HG02973 (cell line): Measurements from ENCODE around the gene SMAD3.

Experiments used
- ATAC-seq: cut with Tn5 transposase; IDR thresholded peaks from one replicate; pipeline ENCODE4 v1.9.1; 2021; ENCODE audit warnings: moderate library complexity; ENCODE audit not compliant: unreplicated experiment

Gene SMAD3

GRCh38 chr15:67035886-67036285, 29.5 kb upstream of the SMAD3 start:
- no peak for ATAC-seq

- ATAC-seq: no peak
Measured at GRCh38 chr15:67036775-67037555, 28.4 kb upstream of the SMAD3 start.

DNA sequence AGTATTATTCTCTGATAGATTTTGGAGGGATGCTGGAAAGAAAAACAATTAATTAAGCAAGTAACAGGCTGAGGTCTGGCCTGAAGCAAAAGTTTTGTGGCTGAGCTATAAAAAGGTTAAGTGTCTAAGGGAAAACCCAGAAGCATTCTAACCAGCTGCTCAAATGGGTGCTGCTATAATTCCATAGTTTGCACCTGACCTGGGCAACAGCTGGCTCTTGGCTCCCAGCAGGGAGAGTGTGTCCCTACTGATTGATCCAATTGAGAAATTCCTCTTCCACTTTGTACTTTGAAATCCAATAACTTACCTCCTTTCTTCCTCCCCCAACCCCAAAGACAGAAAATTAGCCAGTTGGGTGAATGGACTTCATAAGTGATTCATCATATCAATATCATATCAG, 27.7 kb upstream of the SMAD3 start:
- ATAC-seq: no peak

GRCh38 chr15:67038736-67039135, 26.7 kb upstream of the SMAD3 start:
- no peak for ATAC-seq

DNA sequence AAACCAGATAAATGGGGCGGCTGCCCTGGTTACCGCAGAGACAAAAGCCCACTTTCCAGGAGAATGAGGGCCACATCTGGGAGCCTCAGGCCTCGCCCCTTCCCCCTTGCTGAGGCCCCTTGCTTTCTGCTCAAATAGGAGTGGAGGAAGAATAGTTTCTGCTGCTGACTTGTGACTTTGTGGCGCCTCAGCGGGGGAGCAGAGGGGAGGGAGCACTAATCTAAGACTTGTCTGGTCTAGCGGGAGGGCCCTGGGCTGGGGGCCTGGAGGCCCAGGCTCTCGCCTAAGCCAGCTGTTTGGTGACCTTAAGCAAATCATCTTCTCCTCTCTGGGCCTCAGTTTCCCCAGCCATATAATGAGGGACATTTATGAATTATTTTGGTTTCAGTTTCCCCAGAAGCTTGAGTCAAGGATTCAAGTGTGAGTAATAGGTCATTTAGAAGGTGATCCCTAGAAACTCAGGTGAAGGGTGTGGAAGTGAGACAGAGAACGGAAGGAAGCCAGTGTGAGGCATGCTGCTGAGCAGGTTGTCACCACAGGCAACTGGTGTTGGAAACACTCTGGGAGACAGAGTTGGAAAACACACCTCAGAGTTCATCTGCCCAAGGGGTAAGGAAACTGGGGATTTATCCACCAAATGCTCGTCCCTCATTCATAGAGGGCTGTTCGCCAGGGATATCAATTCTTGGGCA, 25.9 kb upstream of the SMAD3 start:
- no peak for ATAC-seq

DNA sequence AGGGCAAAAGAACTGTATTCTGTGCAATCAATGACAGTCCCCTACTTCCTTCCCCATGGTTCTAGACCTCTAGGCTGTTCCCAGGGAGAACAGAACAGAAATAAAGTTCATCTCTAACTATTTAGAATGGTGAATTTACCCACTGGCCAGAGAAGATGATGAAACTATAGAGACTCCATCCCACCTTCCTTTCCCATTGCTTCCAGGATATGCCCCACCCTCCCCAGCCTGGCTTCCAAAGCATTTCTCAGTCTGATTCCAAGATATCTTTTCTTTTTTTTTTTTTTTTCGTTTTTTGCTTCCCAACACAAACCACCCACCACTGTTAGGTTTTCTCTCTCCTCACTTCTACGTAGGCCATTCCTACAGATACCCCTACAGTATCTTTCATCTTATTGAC, 25.1 kb upstream of the SMAD3 start:
- no peak for ATAC-seq

- ATAC-seq: no peak
Measured at GRCh38 chr15:67042551-67043142, 22.8 kb upstream of the SMAD3 start.

DNA sequence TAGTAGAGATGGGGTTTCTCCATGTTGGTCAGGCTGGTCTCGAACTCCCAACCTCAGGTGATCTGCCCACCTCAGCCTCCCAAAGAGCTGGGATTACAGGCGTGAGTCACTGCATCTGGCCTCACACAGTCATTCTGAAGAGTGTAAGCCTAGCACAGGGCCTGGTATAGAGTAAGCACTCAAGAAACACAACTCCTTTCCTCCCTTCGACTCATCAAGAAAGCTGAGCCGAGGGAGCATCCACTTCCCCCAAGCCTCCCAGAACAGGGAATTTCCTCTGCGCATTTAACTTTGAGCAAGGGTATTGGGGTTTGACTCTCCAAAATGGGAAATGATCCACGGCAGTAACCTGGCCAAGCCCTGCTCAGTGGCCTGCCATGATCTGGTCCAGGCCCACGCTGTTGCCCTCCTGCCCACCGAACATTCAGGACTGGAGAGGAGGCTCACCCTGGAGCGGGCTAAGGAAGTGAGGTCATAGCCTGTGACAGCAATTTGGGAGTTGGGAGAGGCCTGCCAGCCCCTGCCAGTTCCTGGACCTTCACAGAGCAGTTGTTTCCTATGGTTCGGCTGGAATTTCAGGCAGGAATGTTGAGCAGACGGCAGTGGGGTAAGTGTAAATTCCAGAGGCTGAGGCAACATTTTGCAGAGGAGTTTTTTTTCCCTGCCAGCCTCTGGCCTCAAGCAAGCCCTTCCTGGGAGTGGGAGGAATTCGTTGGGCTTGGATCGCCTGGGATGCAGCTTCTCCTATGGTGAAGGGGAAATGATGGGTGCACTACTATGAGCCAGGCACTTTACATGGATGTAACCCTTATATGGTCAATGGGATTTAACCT, 21.2 kb upstream of the SMAD3 start:
- no peak for ATAC-seq

GRCh38 chr15:67047149-67047661, 18.2 kb upstream of the SMAD3 start:
- no peak for ATAC-seq

- ATAC-seq: no peak
Measured at GRCh38 chr15:67048281-67049279, 16.8 kb upstream of the SMAD3 start.

DNA sequence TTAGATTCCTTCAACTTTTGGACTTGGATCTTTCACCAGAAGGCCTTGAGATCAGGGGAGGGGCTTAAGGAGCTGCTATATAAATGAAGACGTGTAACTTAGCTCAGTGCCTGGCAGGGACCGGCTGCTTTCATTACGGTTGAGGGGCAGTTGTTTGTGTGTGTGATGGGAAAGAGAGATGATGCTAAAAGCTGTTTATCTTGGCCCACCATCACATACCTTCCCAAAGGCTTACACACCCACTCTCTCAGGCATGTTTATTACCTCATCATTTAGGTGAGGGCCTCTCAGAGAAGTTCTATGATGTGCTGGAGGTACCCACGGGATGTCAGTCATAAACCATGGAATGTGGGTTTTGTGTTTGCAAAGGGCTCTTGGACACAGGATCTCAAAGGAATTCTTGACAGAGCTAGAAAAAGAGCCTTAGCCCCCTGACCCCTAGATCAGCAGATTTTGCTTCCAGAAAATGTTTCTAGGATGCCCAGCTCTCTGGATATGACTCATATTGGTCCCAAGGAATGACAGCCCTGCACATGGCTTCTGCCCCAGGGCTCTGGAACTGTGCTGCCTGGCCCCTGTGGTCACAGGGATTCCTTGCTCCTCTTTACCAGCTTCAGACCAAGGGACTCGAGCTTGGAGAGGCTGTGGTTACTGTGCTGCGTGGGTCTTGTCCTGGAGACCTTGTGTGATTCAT, 15.9 kb upstream of the SMAD3 start:
- no peak for ATAC-seq

- ATAC-seq: no peak
Measured at GRCh38 chr15:67050062-67050461, 15.3 kb upstream of the SMAD3 start.

DNA sequence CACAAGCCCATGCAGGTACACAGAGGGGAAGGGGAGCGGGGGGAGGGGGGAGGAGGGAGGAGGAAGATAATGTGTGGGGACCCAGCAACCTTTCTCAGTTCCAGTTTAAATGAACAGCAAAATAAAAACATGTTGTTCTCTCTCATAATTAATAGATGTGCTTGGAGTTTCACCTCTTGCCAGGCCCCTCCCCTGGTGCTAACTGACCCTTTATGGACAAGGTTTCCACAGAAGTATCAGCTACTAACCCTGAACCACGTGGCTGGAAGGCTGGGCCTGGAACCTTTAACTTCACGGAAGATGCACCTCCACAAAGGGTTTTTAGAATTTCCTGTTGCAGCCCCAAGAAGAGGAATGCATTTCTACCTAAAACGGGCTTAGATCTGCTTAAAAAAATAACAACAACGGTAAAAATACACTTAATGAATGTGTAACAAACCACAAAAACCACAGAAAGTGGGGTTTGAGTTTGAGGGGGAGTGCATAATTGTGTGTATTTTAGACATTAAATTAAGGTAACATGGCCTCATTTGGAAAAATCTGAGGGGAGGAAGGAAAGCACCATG, 14.8 kb upstream of the SMAD3 start:
- ATAC-seq: no peak

- no peak for ATAC-seq
Measured at GRCh38 chr15:67051088-67052045, 14.0 kb upstream of the SMAD3 start.

- ATAC-seq: no peak
Measured at GRCh38 chr15:67054676-67055075, 10.7 kb upstream of the SMAD3 start.

GRCh38 chr15:67059127-67059553, 6.3 kb upstream of the SMAD3 start:
- no peak for ATAC-seq

- no peak for ATAC-seq
Measured at GRCh38 chr15:67061811-67062368, 3.5 kb upstream of the SMAD3 start.
